ENCODE results near the gene FXYD6. TPM values are rescaled to one million over a fixed set of nuclear protein-coding genes. Genes with fewer than 3 reads are reported as not detected.

The FXYD6 gene
- total and polyA plus RNA-seq, 9 of the 15 experiments (the other 6 are each of a cell fraction or from before 2014, with no cell fraction given): 0.07 to 0.35 TPM; not detected in 7

DNA sequence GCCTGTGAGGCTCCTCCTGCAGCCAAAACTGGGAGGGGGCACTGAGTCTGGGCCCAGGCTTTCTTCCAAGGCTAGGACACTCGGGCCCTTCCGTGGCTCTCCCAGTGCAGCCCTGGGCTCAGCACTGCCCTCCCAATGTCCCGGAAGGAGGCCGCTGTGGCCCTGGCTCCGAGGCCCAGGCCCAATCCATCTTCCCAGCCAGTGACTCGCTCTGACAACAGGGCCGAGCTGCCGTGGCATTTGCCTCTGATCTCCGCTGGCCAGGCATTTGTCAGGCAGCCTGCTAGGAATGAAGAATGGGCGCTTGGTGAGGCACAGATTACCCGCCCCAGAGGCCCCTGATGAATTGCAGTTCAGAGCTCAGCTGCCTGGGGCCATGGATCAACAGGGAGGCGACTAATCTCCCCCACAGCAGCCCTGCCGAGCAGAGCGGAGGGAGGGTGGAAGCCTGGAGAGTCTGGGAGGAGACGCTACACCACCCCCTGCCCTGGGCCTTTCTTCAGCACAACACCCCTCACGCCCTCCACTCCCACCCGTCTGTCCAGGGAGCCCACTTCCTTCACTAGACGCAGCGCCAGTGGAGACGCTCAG lies 60.2 kb downstream of the FXYD6 start:
- Histone ChIP-seq H3K9ac (ENCODE audit: insufficient read depth in 1 of 2, low read depth in 2 of 2, low read length in 2 of 2) (peak overlapping the region in 1 of 2 experiments; percentile 50; a peak in 2 of 4 replicates), H2AFZ (ENCODE audit: low read depth, low read length) (no peak overlapping the region), H3K27me3 (ENCODE audit: control insufficient read depth in 2 of 2, insufficient read depth in 2 of 2, low read length in 2 of 2) (peaks cover 0 to under 1% of the 10 kb centered on the region in 2 experiments; a peak in 1 of 5 replicates), H3K9me3 (replicated peaks; ENCODE audit: control insufficient read depth, insufficient read depth, low read depth, low read length) (no peaks in the 10 kb centered on the region), H3K36me3 (ENCODE audit: control insufficient read depth, insufficient read depth, low read length) (no peaks in the 10 kb centered on the region), H3K4me3 (no peak overlapping the region), H3K9me1 (ENCODE audit: control insufficient read depth, insufficient read depth, low read length) (peaks cover 2% of the 10 kb centered on the region), H3K27ac (ENCODE audit: extremely low read depth, low read depth, low read length) (no peak overlapping the region), H4K20me1 (replicated peaks; ENCODE audit: control insufficient read depth, insufficient read depth, low read length) (no peaks in the 10 kb centered on the region; the same call in 1 of the 2 replicates), H3K4me1 (replicated peaks in 1 of 2; ENCODE audit: control insufficient read depth in 2 of 2, insufficient read depth in 2 of 2, low read length in 2 of 2) (peaks cover 0 to 23% of the 10 kb centered on the region in 2 experiments; a peak in 3 of 5 replicates), H3K4me2 (ENCODE audit: insufficient read depth, low read length) (no peak overlapping the region), H3K79me2 (ENCODE audit: control insufficient read depth, insufficient read depth, low read length) (no peaks in the 10 kb centered on the region)
- WGBS (ENCODE audit: insufficient coverage, low coverage, missing lambda C conversion rate): 39% methylated on average over 19 of the region's 20 CpGs
- peak in 2 of 4 experiments; percentile 11 to 23 for DNase-seq (ENCODE audit: extremely low read depth in 1 of 4, low spot score in 3 of 4)
- in situ Hi-C loops (cut with MboI): no loop called here
- ATAC-seq: peak; percentile 31; the same call in 2 of the 3 replicates
- no peak for FAIRE-seq
- POLR2A ChIA-PET: interaction anchor here (0.6 to 1.7 kb wide), 4 partner anchors 91 to 289 kb away, joined by 3 to 4 read pairs (median 4); no protein-coding TSS in a partner anchor
- intact Hi-C loops (cut with micrococcal nuclease): loop anchor here (5.0 kb wide), 1 partner anchor 91 kb away; no protein-coding TSS in a partner anchor
- CTCF ChIA-PET (ENCODE audit: low intra/inter-chr PET ratio): no interaction called here
- TF ChIP-seq, protein P1, sequence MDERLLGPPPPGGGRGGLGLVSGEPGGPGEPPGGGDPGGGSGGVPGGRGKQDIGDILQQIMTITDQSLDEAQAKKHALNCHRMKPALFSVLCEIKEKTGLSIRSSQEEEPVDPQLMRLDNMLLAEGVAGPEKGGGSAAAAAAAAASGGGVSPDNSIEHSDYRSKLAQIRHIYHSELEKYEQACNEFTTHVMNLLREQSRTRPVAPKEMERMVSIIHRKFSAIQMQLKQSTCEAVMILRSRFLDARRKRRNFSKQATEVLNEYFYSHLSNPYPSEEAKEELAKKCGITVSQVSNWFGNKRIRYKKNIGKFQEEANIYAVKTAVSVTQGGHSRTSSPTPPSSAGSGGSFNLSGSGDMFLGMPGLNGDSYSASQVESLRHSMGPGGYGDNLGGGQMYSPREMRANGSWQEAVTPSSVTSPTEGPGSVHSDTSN (CRISPR knock-in tag; IDR thresholded peaks at IDR 0.05; ENCODE audit: low read depth): no peak
- TF ChIP-seq, protein P1 (tag; conservative IDR thresholded peaks at IDR 0.05; ENCODE audit: low read depth): 0 out of 2 replicates have a peak, but pooled peaks have one; percentile 17
- 0 out of 4 replicates have a peak, but pooled peaks of 1 of the 2 experiments have one; percentile 6 for TF ChIP-seq KDM1A (IDR thresholded peaks at IDR 0.05)
- TF ChIP-seq HIVEP1 (CRISPR knock-in tag; IDR thresholded peaks at IDR 0.05): no peak
- TF ChIP-seq, protein P2, sequence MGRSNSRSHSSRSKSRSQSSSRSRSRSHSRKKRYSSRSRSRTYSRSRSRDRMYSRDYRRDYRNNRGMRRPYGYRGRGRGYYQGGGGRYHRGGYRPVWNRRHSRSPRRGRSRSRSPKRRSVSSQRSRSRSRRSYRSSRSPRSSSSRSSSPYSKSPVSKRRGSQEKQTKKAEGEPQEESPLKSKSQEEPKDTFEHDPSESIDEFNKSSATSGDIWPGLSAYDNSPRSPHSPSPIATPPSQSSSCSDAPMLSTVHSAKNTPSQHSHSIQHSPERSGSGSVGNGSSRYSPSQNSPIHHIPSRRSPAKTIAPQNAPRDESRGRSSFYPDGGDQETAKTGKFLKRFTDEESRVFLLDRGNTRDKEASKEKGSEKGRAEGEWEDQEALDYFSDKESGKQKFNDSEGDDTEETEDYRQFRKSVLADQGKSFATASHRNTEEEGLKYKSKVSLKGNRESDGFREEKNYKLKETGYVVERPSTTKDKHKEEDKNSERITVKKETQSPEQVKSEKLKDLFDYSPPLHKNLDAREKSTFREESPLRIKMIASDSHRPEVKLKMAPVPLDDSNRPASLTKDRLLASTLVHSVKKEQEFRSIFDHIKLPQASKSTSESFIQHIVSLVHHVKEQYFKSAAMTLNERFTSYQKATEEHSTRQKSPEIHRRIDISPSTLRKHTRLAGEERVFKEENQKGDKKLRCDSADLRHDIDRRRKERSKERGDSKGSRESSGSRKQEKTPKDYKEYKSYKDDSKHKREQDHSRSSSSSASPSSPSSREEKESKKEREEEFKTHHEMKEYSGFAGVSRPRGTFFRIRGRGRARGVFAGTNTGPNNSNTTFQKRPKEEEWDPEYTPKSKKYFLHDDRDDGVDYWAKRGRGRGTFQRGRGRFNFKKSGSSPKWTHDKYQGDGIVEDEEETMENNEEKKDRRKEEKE (IDR thresholded peaks at IDR 0.05; ENCODE audit: borderline replicate concordance in 1 of 2, control insufficient read depth in 1 of 2, low read depth in 2 of 2, low read length in 1 of 2): no peak
- peak; percentile 41 for TF ChIP-seq CBFA2T2 (conservative IDR thresholded peaks at IDR 0.05)
- no peak for TF ChIP-seq HDAC6 (IDR thresholded peaks at IDR 0.05; ENCODE audit: low read depth, low read length)
- peak; percentile 30 for TF ChIP-seq MEIS2 (IDR thresholded peaks at IDR 0.05; ENCODE audit: partially characterized antibody)
- TF ChIP-seq, protein P3, sequence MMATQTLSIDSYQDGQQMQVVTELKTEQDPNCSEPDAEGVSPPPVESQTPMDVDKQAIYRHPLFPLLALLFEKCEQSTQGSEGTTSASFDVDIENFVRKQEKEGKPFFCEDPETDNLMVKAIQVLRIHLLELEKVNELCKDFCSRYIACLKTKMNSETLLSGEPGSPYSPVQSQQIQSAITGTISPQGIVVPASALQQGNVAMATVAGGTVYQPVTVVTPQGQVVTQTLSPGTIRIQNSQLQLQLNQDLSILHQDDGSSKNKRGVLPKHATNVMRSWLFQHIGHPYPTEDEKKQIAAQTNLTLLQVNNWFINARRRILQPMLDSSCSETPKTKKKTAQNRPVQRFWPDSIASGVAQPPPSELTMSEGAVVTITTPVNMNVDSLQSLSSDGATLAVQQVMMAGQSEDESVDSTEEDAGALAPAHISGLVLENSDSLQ (IDR thresholded peaks at IDR 0.05): no peak
- TF ChIP-seq HCFC1 (IDR thresholded peaks at IDR 0.05; ENCODE audit: low read depth, low read length): no peak
- TF ChIP-seq CBFA2T3 (IDR thresholded peaks at IDR 0.05): peak; percentile 69
- no TSS peak for BruUV-seq (replicated peaks)

Measured in K562 (cell line).